Spleen (tissue), 7 donors: Measurements from ENCODE around the gene MLXIP.
A peak's percentile ranks its signal among the peaks of the same experiment; 100 is the strongest.

ENCODE experiments used
- CTCF ChIP-seq, 11 experiments: fragments of 200-600 bp in 7 of 11; fragments of 450-650 bp in 4 of 11; sonication (generic) in 4 of 11; IDR thresholded peaks in 8 of 11; conservative IDR thresholded peaks in 3 of 11; 1 replicate in 7 of 11; 2 replicates in 4 of 11; pipeline versions ENCODE4 v1.4.0 to v1.8.0; 2016 to 2021; ENCODE audit warnings: antibody characterized with exemption in 11 of 11, inconsistent platforms in 4 of 11, mild to moderate bottlenecking in 1 of 11
- POLR2A ChIP-seq, 3 donors: fragments of 450-650 bp; IDR thresholded peaks; one replicate each; pipeline ENCODE4 v1.5.1; 2017; ENCODE audit warnings: antibody characterized with exemption in 3 of 3, mild to moderate bottlenecking in 1 of 3
- POLR2AphosphoS5 ChIP-seq, 3 donors: sonication (generic); formaldehyde crosslinking; IDR thresholded peaks; one replicate each; pipeline ENCODE4 v1.5.1; 2017; ENCODE audit warnings: antibody characterized with exemption in 3 of 3
- donor health status: DM: no; HTN: no; CAD: no; lungs with moderate emphysema.
- donor health status: DM: no; HTN: no; CAD: no.
- donor health status: DM: no; HTN: no; CAD: no.

GRCh38 chr12:122097927-122098756, 19.6 kb downstream of the MLXIP start:
- TF ChIP-seq CTCF (IDR thresholded peaks at IDR 0.05 in 8 of 11, conservative IDR thresholded peaks at IDR 0.05 in 3 of 11): no peak
- TF ChIP-seq POLR2AphosphoS5 (IDR thresholded peaks at IDR 0.05): peak in 1 of 3 donors; percentile 29
- no peak for TF ChIP-seq POLR2A (IDR thresholded peaks at IDR 0.05)
